ENCODE data around the gene SLC16A12.

SLC16A12 gene

GRCh38 chr10:89390476-89391225 is 144.7 kb downstream of the SLC16A12 start:
- DNase-seq (ENCODE audit: low spot score), result no peak

- DNase-seq (ENCODE audit: low spot score), result peak; percentile 21
Measured at GRCh38 chr10:89389254-89389653, 146.1 kb downstream of the SLC16A12 start.

GRCh38 chr10:89388806-89389205 is 146.6 kb downstream of the SLC16A12 start:
- DNase-seq (ENCODE audit: low spot score), result no peak

- no peak for DNase-seq (ENCODE audit: low spot score)
Measured at GRCh38 chr10:89384474-89385340, 150.7 kb downstream of the SLC16A12 start.

- DNase-seq (ENCODE audit: low spot score), result no peak
Measured at GRCh38 chr10:89382757-89383156, 152.6 kb downstream of the SLC16A12 start.

Data from hepatic stellate cell (primary cell).